GM21528 (cell line): ENCODE data around the gene FNDC8.

Experiments
- ATAC-seq: cut with Tn5 transposase; IDR thresholded peaks from one replicate; pipeline ENCODE4 v1.9.1; 2021; ENCODE audit warnings: mild to moderate bottlenecking, moderate library complexity; ENCODE audit not compliant: unreplicated experiment, low FRiP score

FNDC8 gene

GRCh38 chr17:35121315-35121714, at the start of gene FNDC8:
FNDC8 (plus strand) TSS chr17:35121615; CDS start chr17:35121694, 79 bp downstream.
- ATAC-seq = no peak

- ATAC-seq = no peak
Measured at GRCh38 chr17:35073183-35073790, 48.1 kb upstream of the FNDC8 start.

GRCh38 chr17:35073991-35074627, 47.3 kb upstream of the FNDC8 start:
- no peak for ATAC-seq

GRCh38 chr17:35074711-35075707, 46.4 kb upstream of the FNDC8 start:
- ATAC-seq = no peak

- no peak for ATAC-seq
Measured at GRCh38 chr17:35076874-35077273, 44.5 kb upstream of the FNDC8 start.

GRCh38 chr17:35079547-35080423, 41.6 kb upstream of the FNDC8 start:
- ATAC-seq = no peak

GRCh38 chr17:35080536-35080935, 40.9 kb upstream of the FNDC8 start:
- ATAC-seq = no peak

GRCh38 chr17:35081638-35082037, 39.8 kb upstream of the FNDC8 start:
- ATAC-seq = no peak

GRCh38 chr17:35082073-35082657, 39.2 kb upstream of the FNDC8 start:
- no peak for ATAC-seq

GRCh38 chr17:35083071-35083470, 38.3 kb upstream of the FNDC8 start:
- ATAC-seq = no peak

GRCh38 chr17:35084987-35085386, 36.4 kb upstream of the FNDC8 start:
- no peak for ATAC-seq

- ATAC-seq = no peak
Measured at GRCh38 chr17:35086164-35086563, 35.3 kb upstream of the FNDC8 start.

GRCh38 chr17:35086931-35087573, 34.4 kb upstream of the FNDC8 start:
- no peak for ATAC-seq

- ATAC-seq = no peak
Measured at GRCh38 chr17:35087731-35088355, 33.6 kb upstream of the FNDC8 start.

- no peak for ATAC-seq
Measured at GRCh38 chr17:35088356-35088880, 33.0 kb upstream of the FNDC8 start.

GRCh38 chr17:35088881-35089585, 32.4 kb upstream of the FNDC8 start:
- peak; percentile 71 for ATAC-seq

GRCh38 chr17:35089586-35090296, 31.7 kb upstream of the FNDC8 start:
- no peak for ATAC-seq
